OCI-LY7 (cell line): ENCODE measurements around the gene COBLL1. TPM values are rescaled to one million over a fixed set of nuclear protein-coding genes. Genes with fewer than 3 reads are reported as not detected.

Experiments
- BruUV-seq: library from RNA; stranded (reverse); fragments of 400-500 nt; replicated peaks from 2 replicates; lab custom pipeline; 2021; lab: Mats Ljungman, UMichigan
- CTCF ChIA-PET: fragments of 300-600 bp; sonication (Branson Sonifier 250); formaldehyde crosslinking; loops from one replicate; lab custom pipeline; 2022; ENCODE audit warnings: antibody characterized with exemption; ENCODE audit not compliant: unreplicated experiment; lab: Charles Lee
- POLR2A ChIA-PET: fragments of 300-600 bp; sonication (Branson Sonifier 250); formaldehyde crosslinking; loops from one replicate; lab custom pipeline; 2022; ENCODE audit warnings: antibody characterized with exemption; lab: Charles Lee
- DNase-seq: peaks from one replicate; pipeline ENCODE4 v3.0.0-alpha.2; 2015; ENCODE audit warnings: low spot score
- H2AFZ ChIP-seq: fragments of 200-600 bp; sonication (generic), shearing (Covaris generic); 2 replicates; pipeline ENCODE4 v1.6.1; 2014; ENCODE audit warnings: mild to moderate bottlenecking, antibody characterized with exemption, low read length, moderate library complexity
- H3K27ac ChIP-seq: fragments of 200-600 bp; sonication (generic); 2 replicates; pipeline ENCODE4 v1.5.1; 2014; ENCODE audit warnings: mixed run types, low read depth, mild to moderate bottlenecking, moderate library complexity, low read length, inconsistent platforms; ENCODE audit not compliant: poor library complexity, severe bottlenecking
- H3K36me3 ChIP-seq: fragments of 200-600 bp; sonication (generic); 2 replicates; pipeline ENCODE4 v1.6.1; 2014; ENCODE audit warnings: mild to moderate bottlenecking, antibody characterized with exemption, low read length, moderate library complexity, mixed read lengths; ENCODE audit not compliant: insufficient read depth
- H3K4me1 ChIP-seq: fragments of 200-600 bp; sonication (generic); 2 replicates; pipeline ENCODE4 v1.5.1; 2014; ENCODE audit warnings: mild to moderate bottlenecking, low read length; ENCODE audit not compliant: insufficient read depth, poor library complexity, severe bottlenecking
- H3K4me2 ChIP-seq: fragments of 200-600 bp; sonication (generic); 2 replicates; pipeline ENCODE4 v1.6.1; 2014; ENCODE audit warnings: mild to moderate bottlenecking, low read length
- H3K4me3 ChIP-seq: fragments of 200-600 bp; sonication (generic); 2 replicates; pipeline ENCODE4 v1.5.1; 2014; ENCODE audit warnings: mild to moderate bottlenecking, low read depth, low read length; ENCODE audit not compliant: poor library complexity, severe bottlenecking
- H3K79me2 ChIP-seq: fragments of 200-600 bp; sonication (generic); 2 replicates; pipeline ENCODE4 v1.6.1; 2016; ENCODE audit warnings: low read depth, mild to moderate bottlenecking, low read length, moderate library complexity, mixed read lengths; ENCODE audit not compliant: insufficient read depth
- H3K9me2 ChIP-seq: fragments of 200-600 bp; sonication (generic); 2 replicates; pipeline ENCODE4 v1.6.1; 2016; ENCODE audit warnings: mild to moderate bottlenecking, low read length, mixed read lengths; ENCODE audit not compliant: insufficient read depth
- H3K9me3 ChIP-seq: fragments of 200-600 bp; sonication (generic); 2 replicates; pipeline ENCODE4 v1.6.1; 2014; ENCODE audit warnings: mild to moderate bottlenecking, mixed run types, low read length, mixed read lengths
- H4K20me1 ChIP-seq: fragments of 200-600 bp; sonication (generic); 2 replicates; pipeline ENCODE4 v1.6.1; 2014; ENCODE audit warnings: mild to moderate bottlenecking, antibody characterized with exemption, low read length, moderate library complexity, mixed read lengths; ENCODE audit not compliant: insufficient read depth
- EZH2phosphoT487 ChIP-seq: fragments of 200-600 bp; sonication (generic); IDR thresholded peaks from 2 replicates; pipeline ENCODE4 v1.6.1; 2018; ENCODE audit warnings: low read depth, borderline replicate concordance, mild to moderate bottlenecking, mixed run types, antibody characterized with exemption, low read length, moderate library complexity, mixed read lengths
- intact Hi-C: fragments of 100-400 bp; cut with micrococcal nuclease; formaldehyde crosslinking; loops from one replicate; pipeline ENCODE4 v1.10.0; 2022; ENCODE audit not compliant: unreplicated experiment
- total RNA-seq, 2 experiments: library from RNA; depleted of rRNA in 1 of 2; stranded (reverse); fragments of >200 nt in 1 of 2; shearing (Covaris generic) in 1 of 2; gene quantifications; 2 replicates each; pipeline ENCODE4 v1.2.3, GENCODE V29; 2014 to 2022
- TF ChIP-seq, protein P1 (sequence below): fragments of 200-600 bp; sonication (generic); conservative IDR thresholded peaks from 2 replicates; pipeline ENCODE4 v1.5.1; 2014; ENCODE audit warnings: mild to moderate bottlenecking, antibody characterized with exemption, low read length, moderate library complexity, mixed read lengths

COBLL1 gene
- total RNA-seq, 2 experiments from 2014 or later = 0.79 to 40.7 TPM

DNA sequence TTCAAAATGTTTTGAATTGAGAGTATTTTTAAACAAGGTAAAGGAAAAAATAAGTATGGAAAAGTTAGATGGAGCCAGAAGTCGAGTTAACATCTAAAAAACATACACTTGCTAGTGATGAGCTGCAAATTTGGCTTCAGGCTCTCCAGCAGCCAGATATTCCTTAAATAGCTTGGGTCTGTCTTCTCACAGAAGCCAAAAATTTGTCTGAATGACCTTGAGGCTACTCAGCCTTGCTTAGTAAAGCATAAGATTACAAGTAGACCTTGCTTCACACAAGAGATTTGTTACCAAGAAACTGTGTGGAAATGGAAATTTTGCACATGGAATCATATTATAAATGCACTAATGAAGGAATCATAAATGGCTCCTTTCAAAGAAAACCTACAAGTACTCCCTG lies 179.6 kb downstream of the COBLL1 start:
- intact Hi-C loops = no loop called here
- H3K9me3 ChIP-seq = no peaks in the 10 kb centered on the region
- no peaks in the 10 kb centered on the region for H3K36me3 ChIP-seq
- ChIA-PET POLR2A (interaction anchor here (0.9 kb wide), 1 partner anchor 9 kb away, joined by 3 read pairs; no protein-coding TSS in a partner anchor), CTCF (no interaction called here)
- H3K79me2 ChIP-seq = no peaks in the 10 kb centered on the region
- DNase-seq = no peak
- TF ChIP-seq, protein P1, sequence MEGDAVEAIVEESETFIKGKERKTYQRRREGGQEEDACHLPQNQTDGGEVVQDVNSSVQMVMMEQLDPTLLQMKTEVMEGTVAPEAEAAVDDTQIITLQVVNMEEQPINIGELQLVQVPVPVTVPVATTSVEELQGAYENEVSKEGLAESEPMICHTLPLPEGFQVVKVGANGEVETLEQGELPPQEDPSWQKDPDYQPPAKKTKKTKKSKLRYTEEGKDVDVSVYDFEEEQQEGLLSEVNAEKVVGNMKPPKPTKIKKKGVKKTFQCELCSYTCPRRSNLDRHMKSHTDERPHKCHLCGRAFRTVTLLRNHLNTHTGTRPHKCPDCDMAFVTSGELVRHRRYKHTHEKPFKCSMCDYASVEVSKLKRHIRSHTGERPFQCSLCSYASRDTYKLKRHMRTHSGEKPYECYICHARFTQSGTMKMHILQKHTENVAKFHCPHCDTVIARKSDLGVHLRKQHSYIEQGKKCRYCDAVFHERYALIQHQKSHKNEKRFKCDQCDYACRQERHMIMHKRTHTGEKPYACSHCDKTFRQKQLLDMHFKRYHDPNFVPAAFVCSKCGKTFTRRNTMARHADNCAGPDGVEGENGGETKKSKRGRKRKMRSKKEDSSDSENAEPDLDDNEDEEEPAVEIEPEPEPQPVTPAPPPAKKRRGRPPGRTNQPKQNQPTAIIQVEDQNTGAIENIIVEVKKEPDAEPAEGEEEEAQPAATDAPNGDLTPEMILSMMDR = no peak
- TF ChIP-seq EZH2phosphoT487 = no peak
- H3K4me2 ChIP-seq = no peak overlapping the region
- no peaks in the 10 kb centered on the region for H4K20me1 ChIP-seq
- no peaks in the 10 kb centered on the region for H3K9me2 ChIP-seq
- no peak overlapping the region for H3K4me3 ChIP-seq
- no peak overlapping the region for H3K27ac ChIP-seq
- H3K4me1 ChIP-seq = no peaks in the 10 kb centered on the region
- no peak overlapping the region for H2AFZ ChIP-seq
- BruUV-seq = no TSS peak

- no peak for DNase-seq
- no peak overlapping the region for H3K4me2 ChIP-seq
- H2AFZ ChIP-seq = no peak overlapping the region
- intact Hi-C loops = no loop called here
- H3K9me2 ChIP-seq = no peaks in the 10 kb centered on the region
- no peaks in the 10 kb centered on the region for H4K20me1 ChIP-seq
- no peaks in the 10 kb centered on the region for H3K4me1 ChIP-seq
- ChIA-PET CTCF (no interaction called here), POLR2A (interaction anchor here (0.6 kb wide), 1 partner anchor 656 kb away, joined by 4 read pairs; no protein-coding TSS in a partner anchor)
- BruUV-seq = no TSS peak
- TF ChIP-seq, protein P1 = no peak
- no peak for TF ChIP-seq EZH2phosphoT487
- H3K4me3 ChIP-seq = no peak overlapping the region
- H3K36me3 ChIP-seq = no peaks in the 10 kb centered on the region
- H3K9me3 ChIP-seq = no peaks in the 10 kb centered on the region
- H3K79me2 ChIP-seq = no peaks in the 10 kb centered on the region
- H3K27ac ChIP-seq = no peak overlapping the region
Observed at GRCh38 chr2:164661349-164661748, 180.3 kb downstream of the COBLL1 start.

- Histone ChIP-seq H3K79me2 (no peaks in the 10 kb centered on the region), H3K9me2 (no peaks in the 10 kb centered on the region), H3K4me2 (no peak overlapping the region), H3K9me3 (no peaks in the 10 kb centered on the region), H4K20me1 (no peaks in the 10 kb centered on the region), H3K4me3 (no peak overlapping the region), H3K4me1 (no peaks in the 10 kb centered on the region), H2AFZ (no peak overlapping the region), H3K27ac (no peak overlapping the region), H3K36me3 (no peaks in the 10 kb centered on the region)
- TF ChIP-seq, protein P1 = no peak
- no peak for TF ChIP-seq EZH2phosphoT487
- ChIA-PET POLR2A (interaction anchor here (1.1 kb wide), 1 partner anchor 9 kb away, joined by 3 read pairs; no protein-coding TSS in a partner anchor), CTCF (no interaction called here)
- no TSS peak for BruUV-seq
- no peak for DNase-seq
- intact Hi-C loops = loop anchor here (5.0 kb wide), 1 partner anchor 715 kb away; no protein-coding TSS in a partner anchor
Observed at GRCh38 chr2:164657129-164657528, 184.5 kb downstream of the COBLL1 start.
